ENCODE measurements around the gene NSUN7.

The NSUN7 gene

GRCh38 chr4:40737879-40738278, 11.9 kb upstream of the NSUN7 start:
- ChIA-PET POLR2A (no interaction called here), CTCF (interaction anchor here (0.6 to 1.1 kb wide), 6 partner anchors 102 to 807 kb away, joined by 3 to 6 read pairs (median 3); no protein-coding TSS in a partner anchor)
- no peaks in the 10 kb centered on the region for H3K36me3 ChIP-seq (ENCODE audit: control insufficient read depth in 2 of 2, insufficient read depth in 1 of 2, low read length in 2 of 2)
- no peaks in the 10 kb centered on the region for H3K4me1 ChIP-seq (ENCODE audit: control insufficient read depth, insufficient read depth, low read length)
- TF ChIP-seq ZNF501 (tag by site-specific recombination; IDR thresholded peaks at IDR 0.05) (no peak), ZNF518A (tag by site-specific recombination; conservative IDR thresholded peaks at IDR 0.05; ENCODE audit: low read depth) (no peak), ZNF664 (tag by site-specific recombination; IDR thresholded peaks at IDR 0.05) (no peak), ZNF169 (tag by site-specific recombination; IDR thresholded peaks at IDR 0.05) (no peak), ZNF398 (tag by site-specific recombination; IDR thresholded peaks at IDR 0.05) (no peak), ZBTB7A (tag by site-specific recombination; IDR thresholded peaks at IDR 0.05; ENCODE audit: low read depth) (no peak), KLF17 (tag by site-specific recombination; IDR thresholded peaks at IDR 0.05) (no peak), ZNF223 (tag by site-specific recombination; IDR thresholded peaks at IDR 0.05) (no peak), ZNF560 (tag by site-specific recombination; IDR thresholded peaks at IDR 0.05; ENCODE audit: borderline replicate concordance) (no peak), ZFP3 (tag by site-specific recombination; IDR thresholded peaks at IDR 0.05; ENCODE audit: low read depth) (no peak), ZNF302 (tag by site-specific recombination; IDR thresholded peaks at IDR 0.05; ENCODE audit: low read depth) (no peak), ZNF155 (tag by site-specific recombination; IDR thresholded peaks at IDR 0.05) (no peak), ZNF654 (tag by site-specific recombination; IDR thresholded peaks at IDR 0.05; ENCODE audit: low read depth) (no peak), SCRT2 (tag by site-specific recombination; IDR thresholded peaks at IDR 0.05) (no peak), IKZF3 (tag by site-specific recombination; IDR thresholded peaks at IDR 0.05) (no peak), GFI1B (tag by site-specific recombination; IDR thresholded peaks at IDR 0.05) (no peak), ZNF645 (tag by site-specific recombination; IDR thresholded peaks at IDR 0.05) (no peak), ZBTB11 (tag by site-specific recombination; conservative IDR thresholded peaks at IDR 0.05; ENCODE audit: low read depth) (no peak), ZNF37A (tag by site-specific recombination; IDR thresholded peaks at IDR 0.05) (no peak), ZXDB (tag by site-specific recombination; IDR thresholded peaks at IDR 0.05) (no peak)
- H3K9me3 ChIP-seq (ENCODE audit: control insufficient read depth, insufficient read depth, low read depth, low read length), result no peaks in the 10 kb centered on the region
- H3K27ac ChIP-seq (ENCODE audit: extremely low read depth, low read depth, low read length), result no peak overlapping the region
- H3K4me3 ChIP-seq (ENCODE audit: low read depth, low read length), result no peak overlapping the region
